H1 (cell line): Measurements from ENCODE around the gene XRCC6. TPM values are rescaled to one million over a fixed set of nuclear protein-coding genes. Genes with fewer than 3 reads are reported as not detected.

Experiments used
- CTCF ChIA-PET: fragments of 300-600 bp; sonication (Branson Sonifier 250); formaldehyde crosslinking; loops from one replicate; lab custom pipeline; 2021; ENCODE audit not compliant: partially characterized antibody; lab: Charles Lee
- POLR2A ChIA-PET: fragments of 300-600 bp; sonication (Branson Sonifier 250); formaldehyde crosslinking; loops from one replicate; lab custom pipeline; 2021; ENCODE audit warnings: inconsistent platforms; ENCODE audit not compliant: partially characterized antibody; lab: Charles Lee
- DNase-seq, 2 experiments: peaks; one replicate each; pipeline versions ENCODE4 v3.0.0 to v3.0.0-alpha.2; 2010 to 2022; ENCODE audit warnings: low spot score in 2 of 2, low read depth in 1 of 2, mixed read lengths in 1 of 2
- FAIRE-seq: peaks from 2 replicates; lab custom pipeline; 2011; peaks lifted over from hg19 to GRCh38; lab: Jason Lieb, UNC
- H2AFZ ChIP-seq: 2 replicates; pipeline ENCODE4 v1.8.1; 2012; ENCODE audit warnings: low read length, inconsistent platforms
- H2AK5ac ChIP-seq: 2 replicates; pipeline ENCODE4 v1.6.1; 2013; ENCODE audit warnings: low read depth, low read length
- H2BK120ac ChIP-seq: replicated peaks from 2 replicates; pipeline ENCODE3; 2013; ENCODE audit warnings: low read depth, low read length, inconsistent platforms
- H2BK12ac ChIP-seq: 2 replicates; pipeline ENCODE4 v1.6.1; 2013; ENCODE audit warnings: low read depth, low read length
- H2BK15ac ChIP-seq: 2 replicates; pipeline ENCODE4 v1.6.1; 2013; ENCODE audit warnings: low read length
- H2BK20ac ChIP-seq: 2 replicates; pipeline ENCODE4 v1.6.1; 2013; ENCODE audit warnings: low read length
- H2BK5ac ChIP-seq: 2 replicates; pipeline ENCODE4 v1.6.1; 2013; ENCODE audit warnings: low read depth, low read length
- H3K14ac ChIP-seq: 2 replicates; pipeline ENCODE4 v1.6.1; 2013; ENCODE audit warnings: inconsistent platforms; ENCODE audit not compliant: insufficient read length
- H3K18ac ChIP-seq: 2 replicates; pipeline ENCODE4 v1.6.1; 2013; ENCODE audit warnings: low read length; ENCODE audit errors: extremely low read depth
- H3K23ac ChIP-seq: 2 replicates; pipeline ENCODE4 v1.6.1; 2013; ENCODE audit warnings: inconsistent platforms; ENCODE audit not compliant: insufficient read length
- H3K23me2 ChIP-seq: 2 replicates; pipeline ENCODE4 v1.6.1; 2013; ENCODE audit warnings: low read depth, low read length
- H3K27ac ChIP-seq: 2 replicates; pipeline ENCODE4 v1.6.1; 2011; ENCODE audit warnings: low read depth, low read length, inconsistent platforms
- H3K27me3 ChIP-seq, 4 experiments: replicated peaks in 1 of 4; 1 replicate in 1 of 4; 2 replicates in 3 of 4; pipeline versions ENCODE4 v1.6.1 to v1.8.1; 2011 to 2013; ENCODE audit warnings: low read length in 3 of 4, mild to moderate bottlenecking in 3 of 4, inconsistent platforms in 2 of 4, mixed read lengths in 2 of 4, moderate library complexity in 1 of 4; ENCODE audit not compliant: control insufficient read depth in 3 of 4, insufficient read depth in 3 of 4; ENCODE audit errors: extremely low read depth in 1 of 4
- H3K36me3 ChIP-seq, 4 experiments: 2 replicates each; pipeline versions ENCODE4 v1.6.1 to v1.8.1; 2011 to 2013; ENCODE audit warnings: mild to moderate bottlenecking in 4 of 4, low read length in 3 of 4, moderate library complexity in 2 of 4, control low read depth in 1 of 4, inconsistent platforms in 1 of 4; ENCODE audit not compliant: insufficient read depth in 4 of 4, control insufficient read depth in 2 of 4
- H3K4ac ChIP-seq: replicated peaks from 2 replicates; pipeline ENCODE3; 2013; ENCODE audit warnings: low read length, low read depth, mixed read lengths, inconsistent platforms; ENCODE audit not compliant: insufficient read length
- H3K4me1 ChIP-seq, 4 experiments: replicated peaks in 1 of 4; 1 replicate in 1 of 4; 2 replicates in 3 of 4; pipeline versions ENCODE4 v1.6.1 to v1.8.1; 2011 to 2013; ENCODE audit warnings: low read length in 3 of 4, inconsistent platforms in 2 of 4, mixed read lengths in 1 of 4; ENCODE audit not compliant: insufficient read depth in 4 of 4, control insufficient read depth in 3 of 4
- H3K4me2 ChIP-seq, 2 experiments: 2 replicates each; pipeline versions ENCODE4 v1.6.1 to v1.8.1; 2011 to 2013; ENCODE audit warnings: low read depth in 2 of 2, low read length in 2 of 2, control low read depth in 1 of 2, inconsistent platforms in 1 of 2, mild to moderate bottlenecking in 1 of 2; ENCODE audit not compliant: insufficient read depth in 1 of 2
- H3K4me3 ChIP-seq, 4 experiments: fragments of 200-600, 300-600 bp in 1 of 4; sonication (generic), shearing (Covaris generic), sonication (Bioruptor Twin) in 1 of 4; 2 replicates each; pipeline versions ENCODE4 v1.5.1 to v1.8.1; 2011 to 2016; ENCODE audit warnings: low read length in 4 of 4, low read depth in 3 of 4, control low read depth in 2 of 4, inconsistent platforms in 2 of 4, mild to moderate bottlenecking in 2 of 4, mixed read lengths in 1 of 4, moderate library complexity in 1 of 4; ENCODE audit not compliant: insufficient read depth in 2 of 4; ENCODE audit errors: extremely low read depth in 1 of 4
- H3K56ac ChIP-seq: replicated peaks from 2 replicates; pipeline ENCODE3; 2013; ENCODE audit warnings: low read depth, mild to moderate bottlenecking, mixed read lengths, low read length, inconsistent platforms; ENCODE audit not compliant: insufficient read length
- H3K79me1 ChIP-seq: 2 replicates; pipeline ENCODE4 v1.6.1; 2013; ENCODE audit warnings: low read depth, low read length, control low read depth
- H3K79me2 ChIP-seq, 2 experiments: 2 replicates each; pipeline versions ENCODE4 v1.6.1 to v1.8.1; 2012 to 2013; ENCODE audit warnings: low read length in 2 of 2, mild to moderate bottlenecking in 2 of 2, inconsistent platforms in 1 of 2; ENCODE audit not compliant: insufficient read depth in 2 of 2, control insufficient read depth in 1 of 2
- H3K9ac ChIP-seq, 4 experiments: replicated peaks in 1 of 4; 1 replicate in 1 of 4; 2 replicates in 3 of 4; pipeline versions ENCODE4 v1.6.1 to v1.8.1; 2011 to 2013; ENCODE audit warnings: low read depth in 3 of 4, low read length in 3 of 4, control low read depth in 2 of 4, mild to moderate bottlenecking in 2 of 4, moderate library complexity in 2 of 4, inconsistent platforms in 1 of 4; ENCODE audit errors: extremely low read depth in 1 of 4
- H3K9me3 ChIP-seq, 2 experiments: 2 replicates each; pipeline versions ENCODE4 v1.6.1 to v1.8.1; 2012 to 2013; ENCODE audit warnings: mild to moderate bottlenecking in 2 of 2, moderate library complexity in 2 of 2, control low read depth in 1 of 2, inconsistent platforms in 1 of 2, low read depth in 1 of 2, low read length in 1 of 2, mixed read lengths in 1 of 2; ENCODE audit not compliant: insufficient read depth in 2 of 2
- H4K20me1 ChIP-seq, 2 experiments: replicated peaks in 1 of 2; 2 replicates each; pipeline versions ENCODE3 to v1.8.1; 2011 to 2013; ENCODE audit warnings: inconsistent platforms in 2 of 2, low read length in 2 of 2, mild to moderate bottlenecking in 1 of 2; ENCODE audit not compliant: insufficient read depth in 2 of 2, control insufficient read depth in 1 of 2
- H4K5ac ChIP-seq: 2 replicates; pipeline ENCODE4 v1.6.1; 2013; ENCODE audit warnings: low read length, low read depth, mixed read lengths, inconsistent platforms; ENCODE audit not compliant: insufficient read length
- H4K8ac ChIP-seq: 2 replicates; pipeline ENCODE4 v1.8.0; 2013; ENCODE audit warnings: mild to moderate bottlenecking, moderate library complexity, low read length, inconsistent platforms; ENCODE audit not compliant: insufficient read depth; ENCODE audit errors: extremely low read depth
- H4K91ac ChIP-seq: replicated peaks from 2 replicates; pipeline ENCODE3; 2013; ENCODE audit warnings: low read length, mixed read lengths, inconsistent platforms; ENCODE audit not compliant: insufficient read length
- ASH2L ChIP-seq: fragments of 200-600, 300-600 bp; sonication (generic); IDR thresholded peaks from one replicate; pipeline ENCODE4 v1.7.1; 2017; ENCODE audit warnings: low read length
- CBX8 ChIP-seq: fragments of 300-800, 300-1000 bp; sonication (generic); IDR thresholded peaks from 2 replicates; pipeline ENCODE4 v1.7.1; 2016; ENCODE audit warnings: low read depth, low read length, borderline replicate concordance
- HDAC2 ChIP-seq, 2 experiments: fragments of 300-600 bp in 1 of 2; sonication (generic) in 1 of 2; IDR thresholded peaks; 2 replicates each; pipeline ENCODE4 v1.6.1; 2011 to 2012; ENCODE audit warnings: low read depth in 2 of 2, low read length in 2 of 2, mild to moderate bottlenecking in 2 of 2, moderate library complexity in 2 of 2, borderline replicate concordance in 1 of 2, inconsistent platforms in 1 of 2
- JUND ChIP-seq: IDR thresholded peaks from 2 replicates; pipeline ENCODE4 v1.6.1; 2011; ENCODE audit warnings: mild to moderate bottlenecking, improper control_type of control experiment, low read length
- RBBP5 ChIP-seq: IDR thresholded peaks from 2 replicates; pipeline ENCODE4 v1.7.1; 2012; ENCODE audit warnings: low read depth, mild to moderate bottlenecking, inconsistent platforms, low read length, moderate library complexity, borderline replicate concordance
- SP1 ChIP-seq: IDR thresholded peaks from 2 replicates; pipeline ENCODE4 v1.6.1; 2011; ENCODE audit warnings: low read depth, low read length
- SP4 ChIP-seq: IDR thresholded peaks from 2 replicates; pipeline ENCODE4 v1.6.1; 2012; ENCODE audit warnings: low read length, inconsistent platforms
- WGBS, 2 experiments: shearing (Covaris generic) in 1 of 2; methylation state at CpG; one replicate each; pipeline versions ENCODE4 v1.1.6 to v1.1.7; 2013 to 2015; ENCODE audit warnings: low lambda C conversion rate in 2 of 2, mixed read lengths in 2 of 2, inconsistent platforms in 1 of 2, low coverage in 1 of 2, missing lambda C conversion rate in 1 of 2; ENCODE audit not compliant: insufficient replicate concordance in 2 of 2, insufficient coverage in 1 of 2, insufficient read length in 1 of 2; ENCODE audit errors: extremely low coverage in 1 of 2, missing lambda C conversion rate in 1 of 2; 5-methylcytosine and 5-hydroxymethylcytosine counted together
- polyA plus RNA-seq, 7 experiments: library from polyadenylated mRNA; depleted of rRNA in 3 of 7; stranded (reverse) in 5 of 7; unstranded in 2 of 7; fragments of >200 nt in 5 of 7; fragments of 200-250 nt in 2 of 7; gene quantifications; 1 replicate in 5 of 7; 2 replicates in 1 of 7; 4 replicates in 1 of 7; pipeline versions ENCODE4 v1.2.1 to v1.2.3, GENCODE V29; 2011 to 2013; ENCODE audit warnings: missing spikeins in 2 of 7, mixed read lengths in 2 of 7
- total RNA-seq: library from RNA; stranded (reverse); fragmentation: NEBNext Ultra II Directional; extraction: Animal tissue kit (Norgen Biotek cat#: 25700); gene quantifications from 2 replicates; pipeline ENCODE4 v1.2.1, GENCODE V29; 2021
- TF ChIP-seq, protein P1 (sequence below): IDR thresholded peaks from 2 replicates; pipeline ENCODE4 v1.6.1; 2011; ENCODE audit warnings: low read length, improper control_type of control experiment

Gene XRCC6
- total and polyA plus RNA-seq, 2 of the 8 experiments (the other 6 are each of a cell fraction or from before 2014, with no cell fraction given) = 150 to 490 TPM

DNA sequence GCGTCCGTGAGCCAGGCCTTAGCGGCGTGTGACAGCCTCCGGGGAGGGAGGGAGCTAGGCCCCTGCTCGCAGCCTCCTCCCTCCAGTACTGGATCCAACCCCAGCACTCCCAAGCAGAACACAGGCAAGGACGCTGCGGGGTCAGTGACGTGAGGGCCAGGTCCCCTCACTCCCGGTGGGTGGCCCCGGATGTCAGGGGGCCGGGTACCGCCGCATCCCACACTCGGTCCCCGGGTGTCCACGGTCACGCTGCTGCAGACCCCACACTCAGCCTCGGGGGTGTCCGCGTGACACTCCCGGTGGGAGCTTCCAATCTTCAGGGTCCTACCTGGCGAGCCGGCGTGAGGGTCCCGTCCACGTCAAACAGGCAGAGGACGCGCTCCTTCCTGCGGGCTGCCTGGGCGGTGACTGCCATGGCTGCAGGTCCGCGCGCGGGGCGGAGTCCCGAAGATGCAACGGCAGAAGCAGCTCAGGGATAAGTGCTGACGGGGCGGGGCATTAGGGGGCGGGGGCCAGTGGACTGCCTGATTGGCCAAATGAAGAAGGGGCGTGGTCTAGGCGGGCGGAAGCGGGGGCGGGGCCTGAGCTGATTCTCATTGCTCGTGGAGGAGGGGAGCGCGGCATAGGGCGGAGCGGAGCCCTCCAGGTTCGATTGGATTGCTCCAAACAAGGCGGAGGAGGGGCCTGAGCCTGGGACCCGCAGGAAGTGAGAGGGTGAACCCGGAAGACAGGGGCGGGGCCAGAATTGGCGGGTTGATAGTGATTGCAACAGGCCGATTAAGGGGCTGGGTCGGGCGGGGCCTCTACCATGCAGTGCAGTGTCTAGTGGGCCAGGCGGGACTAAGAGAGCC is 31.5 kb upstream of the XRCC6 start, which contains the start of gene PMM1:
TSS of gene PMM1 (minus strand) at position 450 of the 851 bp plus-strand sequence. CDS start at position 415, 35 bp downstream.
- Histone ChIP-seq H2BK120ac (no peak within 1 kb of the TSS), H3K79me1 (no peaks in the 10 kb centered on the region), H4K91ac (peak within 1 kb of the TSS; percentile 42), H3K18ac (peak within 1 kb of the TSS; percentile 48), H4K5ac (no peak within 1 kb of the TSS), H3K14ac (no peak within 1 kb of the TSS), H3K23ac (no peak within 1 kb of the TSS), H2AFZ (peak within 1 kb of the TSS; percentile 60; the same call in 1 of the 2 replicates), H4K8ac (peak within 1 kb of the TSS; percentile 96; the same call in 1 of the 2 replicates), H3K79me2 (no peaks in the 10 kb centered on the region), H3K4ac (peak within 1 kb of the TSS; percentile 47), H4K20me1 (no peaks in the 10 kb centered on the region), H2BK12ac (peak within 1 kb of the TSS; percentile 39; the same call in 1 of the 2 replicates), H3K9ac (peak within 1 kb of the TSS; percentile 56 to 78 (median 60); a peak in 6 of 7 replicates), H2BK15ac (peak within 1 kb of the TSS; percentile 72; the same call in 1 of the 2 replicates), H3K23me2 (peaks cover 6% of the 10 kb centered on the region; the same call in 1 of the 2 replicates), H3K56ac (no peak within 1 kb of the TSS), H2BK20ac (no peak within 1 kb of the TSS), H3K4me3 (peak within 1 kb of the TSS; percentile 74 to 87 (median 82)), H3K9me3 (peaks cover 0 to 3% of the 10 kb centered on the region in 2 experiments; a peak in 1 of 4 replicates), H2BK5ac (peak within 1 kb of the TSS; percentile 77; the same call in 1 of the 2 replicates), H3K4me2 (peak within 1 kb of the TSS; percentile 85 to 91), H3K27me3 (no peaks in the 10 kb centered on the region), H3K4me1 (peaks cover 0 to 8% (median 4%) of the 10 kb centered on the region in 4 experiments; a peak in 4 of 7 replicates), H2AK5ac (0 out of 2 replicates have a peak within 1 kb of the TSS, but pooled peaks have one; percentile 39), H3K27ac (no peak within 1 kb of the TSS; the same call in 1 of the 2 replicates), H3K36me3 (no peaks in the 10 kb centered on the region)
- FAIRE-seq = no peak
- POLR2A ChIA-PET = interaction anchor here (0.8 to 4.2 kb wide), 31 partner anchors 8 to 304 kb away, joined by 3 to 42 read pairs (median 4); partner anchors contain the start of genes CSDC2, RANGAP1, TEF and TOB2
- CTCF ChIA-PET = interaction anchor here (0.5 to 8.0 kb wide), 9 partner anchors 8 to 186 kb away, joined by 3 to 63 read pairs (median 4); no protein-coding TSS in a partner anchor
- WGBS, 2 experiments = 3% methylated on average over 50 of the region's 61 CpGs; no CpG with 5 or more reads in 1 of the 2 experiments
- peak; percentile 100 for DNase-seq
- TF ChIP-seq SP1 (peak; percentile 67; the same call in 1 of the 2 replicates), HDAC2 (IDR thresholded peaks at IDR 0.05; ENCODE audit: borderline replicate concordance in 1 of 2, low read depth in 2 of 2, low read length in 2 of 2) (peak in 1 of 2 experiments; percentile 46; a peak in 1 of 4 replicates), JUND (0 out of 2 replicates have a peak, but pooled peaks have one; percentile 4), ASH2L (peak; percentile 37), SP4 (peak; percentile 75; the same call in 1 of the 2 replicates), CBX8 (no peak), RBBP5 (no peak; the same call in 1 of the 2 replicates)
- TF ChIP-seq, protein P1, sequence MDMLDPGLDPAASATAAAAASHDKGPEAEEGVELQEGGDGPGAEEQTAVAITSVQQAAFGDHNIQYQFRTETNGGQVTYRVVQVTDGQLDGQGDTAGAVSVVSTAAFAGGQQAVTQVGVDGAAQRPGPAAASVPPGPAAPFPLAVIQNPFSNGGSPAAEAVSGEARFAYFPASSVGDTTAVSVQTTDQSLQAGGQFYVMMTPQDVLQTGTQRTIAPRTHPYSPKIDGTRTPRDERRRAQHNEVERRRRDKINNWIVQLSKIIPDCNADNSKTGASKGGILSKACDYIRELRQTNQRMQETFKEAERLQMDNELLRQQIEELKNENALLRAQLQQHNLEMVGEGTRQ = no peak
